Measurements from ENCODE around the gene FOXN1.

- no peak for TF ChIP-seq CTCF (IDR thresholded peaks at IDR 0.05 in 2 of 3, conservative IDR thresholded peaks at IDR 0.05 in 1 of 3; ENCODE audit: control insufficient read depth in 2 of 3, extremely low read depth in 1 of 3, insufficient read depth in 1 of 3, low read depth in 3 of 3, low read length in 3 of 3)
- TF ChIP-seq KDM1A (IDR thresholded peaks at IDR 0.05; ENCODE audit: borderline replicate concordance), result no peak
These were observed 18.6 kb downstream of the FOXN1 start for GRCh38 chr17:28524476-28525424.

All from GM12878 (cell line).